Skeletal muscle tissue (tissue), 4 donors: ENCODE data around the gene SDCCAG8. TPM values are rescaled to one million over a fixed set of nuclear protein-coding genes. Genes with fewer than 3 reads are reported as not detected.

Experiments
- H3K27ac ChIP-seq: one replicate; pipeline ENCODE4 v1.7.0; 2013; ENCODE audit warnings: mild to moderate bottlenecking, low read depth, low read length, inconsistent platforms
- H3K27me3 ChIP-seq, 3 donors: one replicate each; pipeline ENCODE4 v1.7.0; 2013; ENCODE audit warnings: low read length in 3 of 3; ENCODE audit not compliant: control insufficient read depth in 3 of 3, insufficient read depth in 3 of 3
- H3K36me3 ChIP-seq, 3 donors: one replicate each; pipeline ENCODE4 v1.7.0; 2013; ENCODE audit warnings: low read length in 3 of 3; ENCODE audit not compliant: control insufficient read depth in 3 of 3, insufficient read depth in 3 of 3
- H3K4me1 ChIP-seq, 3 donors: one replicate each; pipeline ENCODE4 v1.7.0; 2013; ENCODE audit warnings: low read length in 3 of 3, mild to moderate bottlenecking in 3 of 3; ENCODE audit not compliant: control insufficient read depth in 3 of 3, insufficient read depth in 3 of 3
- H3K4me3 ChIP-seq, 3 donors: one replicate each; pipeline ENCODE4 v1.7.0; 2013; ENCODE audit warnings: low read length in 3 of 3
- H3K9ac ChIP-seq, 3 donors: one replicate each; pipeline ENCODE4 v1.7.0; 2013; ENCODE audit warnings: low read length in 3 of 3, mild to moderate bottlenecking in 3 of 3, moderate library complexity in 2 of 3, low read depth in 1 of 3
- H3K9me3 ChIP-seq, 3 donors: one replicate each; pipeline ENCODE4 v1.7.0; 2013; ENCODE audit warnings: low read length in 3 of 3; ENCODE audit not compliant: control insufficient read depth in 3 of 3
- total RNA-seq: library from RNA; depleted of rRNA; stranded (reverse); fragments of >200 nt; gene quantifications from one replicate; pipeline ENCODE4 v1.2.3, GENCODE V29; 2014
- donor health status: Osteomylitis.

SDCCAG8 gene
- total RNA-seq, 1 donor from 2014 or later: 71.5 TPM

GRCh38 chr1:243510928-243511327, 255.1 kb downstream of the SDCCAG8 start:
- Histone ChIP-seq H3K4me1 (no peaks in the 10 kb centered on the region), H3K36me3 (peaks cover 4 to 16% (median 15%) of the 10 kb centered on the region in 3 donors), H3K4me3 (no peak overlapping the region), H3K27ac (no peak overlapping the region), H3K27me3 (no peaks in the 10 kb centered on the region), H3K9ac (no peak overlapping the region), H3K9me3 (no peaks in the 10 kb centered on the region)

GRCh38 chr1:243513726-243514491, 258.1 kb downstream of the SDCCAG8 start:
- no peak overlapping the region for H3K27ac ChIP-seq
- peaks cover 6 to 18% (median 15%) of the 10 kb centered on the region in 3 donors for H3K36me3 ChIP-seq
- no peaks in the 10 kb centered on the region for H3K4me1 ChIP-seq
- peaks cover 0 to 4% (median 0%) of the 10 kb centered on the region in 3 donors for H3K9me3 ChIP-seq
- no peak overlapping the region for H3K9ac ChIP-seq
- H3K4me3 ChIP-seq: no peak overlapping the region
- H3K27me3 ChIP-seq: no peaks in the 10 kb centered on the region

- H3K27ac ChIP-seq: no peak overlapping the region
- H3K9ac ChIP-seq: no peak overlapping the region
- H3K36me3 ChIP-seq: peaks cover 6 to 15% (median 13%) of the 10 kb centered on the region in 3 donors
- H3K4me3 ChIP-seq: no peak overlapping the region
- no peaks in the 10 kb centered on the region for H3K27me3 ChIP-seq
- no peaks in the 10 kb centered on the region for H3K4me1 ChIP-seq
- peaks cover 0 to 4% (median 0%) of the 10 kb centered on the region in 3 donors for H3K9me3 ChIP-seq
Observed at GRCh38 chr1:243514927-243515326, 259.1 kb downstream of the SDCCAG8 start.

- Histone ChIP-seq H3K4me1 (no peaks in the 10 kb centered on the region), H3K27me3 (no peaks in the 10 kb centered on the region), H3K9me3 (peaks cover 0 to 4% (median 0%) of the 10 kb centered on the region in 3 donors), H3K36me3 (peaks cover 0 to 5% (median 2%) of the 10 kb centered on the region in 3 donors), H3K9ac (no peak overlapping the region), H3K27ac (no peak overlapping the region), H3K4me3 (no peak overlapping the region)
Observed at GRCh38 chr1:243520831-243521230, 265.0 kb downstream of the SDCCAG8 start.

- H3K4me1 ChIP-seq: no peaks in the 10 kb centered on the region
- H3K9me3 ChIP-seq: no peaks in the 10 kb centered on the region
- H3K27me3 ChIP-seq: no peaks in the 10 kb centered on the region
- H3K4me3 ChIP-seq: no peak overlapping the region
- H3K36me3 ChIP-seq: no peaks in the 10 kb centered on the region
- no peak overlapping the region for H3K27ac ChIP-seq
- H3K9ac ChIP-seq: no peak overlapping the region
Observed at GRCh38 chr1:243523766-243524165, 267.9 kb downstream of the SDCCAG8 start.

GRCh38 chr1:243525085-243525487, 269.2 kb downstream of the SDCCAG8 start:
- H3K27me3 ChIP-seq: no peaks in the 10 kb centered on the region
- H3K36me3 ChIP-seq: no peaks in the 10 kb centered on the region
- H3K27ac ChIP-seq: no peak overlapping the region
- H3K4me3 ChIP-seq: no peak overlapping the region
- H3K9me3 ChIP-seq: no peaks in the 10 kb centered on the region
- H3K4me1 ChIP-seq: no peaks in the 10 kb centered on the region
- no peak overlapping the region for H3K9ac ChIP-seq

- Histone ChIP-seq H3K36me3 (no peaks in the 10 kb centered on the region), H3K4me3 (no peak overlapping the region), H3K27ac (no peak overlapping the region), H3K4me1 (no peaks in the 10 kb centered on the region), H3K27me3 (no peaks in the 10 kb centered on the region), H3K9me3 (no peaks in the 10 kb centered on the region), H3K9ac (no peak overlapping the region)
Observed at GRCh38 chr1:243526180-243526579, 270.3 kb downstream of the SDCCAG8 start.

- no peak overlapping the region for H3K9ac ChIP-seq
- H3K27ac ChIP-seq: no peak overlapping the region
- no peaks in the 10 kb centered on the region for H3K36me3 ChIP-seq
- H3K9me3 ChIP-seq: no peaks in the 10 kb centered on the region
- no peaks in the 10 kb centered on the region for H3K27me3 ChIP-seq
- no peak overlapping the region for H3K4me3 ChIP-seq
- H3K4me1 ChIP-seq: no peaks in the 10 kb centered on the region
Observed at GRCh38 chr1:243528459-243529121, 272.7 kb downstream of the SDCCAG8 start.

GRCh38 chr1:243529512-243529911, 273.7 kb downstream of the SDCCAG8 start:
- Histone ChIP-seq H3K36me3 (no peaks in the 10 kb centered on the region), H3K9ac (no peak overlapping the region), H3K27me3 (no peaks in the 10 kb centered on the region), H3K4me3 (no peak overlapping the region), H3K9me3 (no peaks in the 10 kb centered on the region), H3K4me1 (no peaks in the 10 kb centered on the region), H3K27ac (no peak overlapping the region)

- Histone ChIP-seq H3K27ac (no peak overlapping the region), H3K4me1 (no peaks in the 10 kb centered on the region)
Observed at GRCh38 chr1:243535014-243535413, 279.2 kb downstream of the SDCCAG8 start.

More at GRCh38 chr1:243535014-243535413, 279.2 kb downstream of the SDCCAG8 start:
- no peak overlapping the region for H3K4me3 ChIP-seq
- H3K9ac ChIP-seq: no peak overlapping the region
- no peaks in the 10 kb centered on the region for H3K27me3 ChIP-seq
- no peaks in the 10 kb centered on the region for H3K36me3 ChIP-seq
- no peaks in the 10 kb centered on the region for H3K9me3 ChIP-seq
